Measurements from ENCODE around the gene SACM1L.

GRCh38 chr3:45771831-45772230 is 82.6 kb downstream of the SACM1L start:
- no peak for TF ChIP-seq CTCF (IDR thresholded peaks at IDR 0.05 in 4 of 5, conservative IDR thresholded peaks at IDR 0.05 in 1 of 5)
- no peak for TF ChIP-seq POLR2A (IDR thresholded peaks at IDR 0.05)
